ENCODE data around the gene ERC1.

- TF ChIP-seq EZH2 (optimal IDR thresholded peaks at IDR 0.05; ENCODE audit: low read depth, low read length) (no peak), CTCF (IDR thresholded peaks at IDR 0.05; ENCODE audit: low read length) (no peak), EZH2phosphoT487 (IDR thresholded peaks at IDR 0.05; ENCODE audit: low read length) (no peak)
Measured at GRCh38 chr12:1302201-1302870, 311.3 kb downstream of the ERC1 start.

Data from MM.1S (cell line).